ENCODE measurements around the gene DCAF6.

DCAF6 gene

DNA sequence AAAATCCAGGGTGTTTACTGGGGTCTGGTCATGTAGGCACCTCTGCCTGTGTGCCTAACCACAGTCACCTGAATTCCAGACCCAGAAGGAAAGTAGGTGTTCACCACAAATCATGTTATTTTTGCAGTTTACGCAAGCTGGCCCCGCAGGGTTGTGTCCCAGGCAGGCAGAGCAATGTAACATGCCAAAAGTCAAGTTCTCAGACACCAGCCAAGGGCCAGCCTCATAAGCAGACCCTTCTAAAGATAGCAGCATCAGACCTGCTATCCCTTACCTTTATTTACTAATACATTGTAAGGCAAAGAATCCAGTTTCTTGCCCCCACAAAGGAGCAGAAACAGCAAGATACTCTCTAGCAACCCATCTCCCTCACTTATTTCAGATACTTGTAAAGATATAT, 117.2 kb downstream of the DCAF6 start:
- TF ChIP-seq POLR2AphosphoS5 (IDR thresholded peaks at IDR 0.05; ENCODE audit: low read depth, low read length) = no peak
- no peak for TF ChIP-seq TAF1 (IDR thresholded peaks at IDR 0.05; ENCODE audit: borderline replicate concordance, insufficient read depth, low read length)
- TF ChIP-seq FOXP2 (optimal IDR thresholded peaks at IDR 0.05; ENCODE audit: borderline replicate concordance, extremely low read depth, extremely low read length, insufficient read depth) = no peak
- TF ChIP-seq, protein P1, sequence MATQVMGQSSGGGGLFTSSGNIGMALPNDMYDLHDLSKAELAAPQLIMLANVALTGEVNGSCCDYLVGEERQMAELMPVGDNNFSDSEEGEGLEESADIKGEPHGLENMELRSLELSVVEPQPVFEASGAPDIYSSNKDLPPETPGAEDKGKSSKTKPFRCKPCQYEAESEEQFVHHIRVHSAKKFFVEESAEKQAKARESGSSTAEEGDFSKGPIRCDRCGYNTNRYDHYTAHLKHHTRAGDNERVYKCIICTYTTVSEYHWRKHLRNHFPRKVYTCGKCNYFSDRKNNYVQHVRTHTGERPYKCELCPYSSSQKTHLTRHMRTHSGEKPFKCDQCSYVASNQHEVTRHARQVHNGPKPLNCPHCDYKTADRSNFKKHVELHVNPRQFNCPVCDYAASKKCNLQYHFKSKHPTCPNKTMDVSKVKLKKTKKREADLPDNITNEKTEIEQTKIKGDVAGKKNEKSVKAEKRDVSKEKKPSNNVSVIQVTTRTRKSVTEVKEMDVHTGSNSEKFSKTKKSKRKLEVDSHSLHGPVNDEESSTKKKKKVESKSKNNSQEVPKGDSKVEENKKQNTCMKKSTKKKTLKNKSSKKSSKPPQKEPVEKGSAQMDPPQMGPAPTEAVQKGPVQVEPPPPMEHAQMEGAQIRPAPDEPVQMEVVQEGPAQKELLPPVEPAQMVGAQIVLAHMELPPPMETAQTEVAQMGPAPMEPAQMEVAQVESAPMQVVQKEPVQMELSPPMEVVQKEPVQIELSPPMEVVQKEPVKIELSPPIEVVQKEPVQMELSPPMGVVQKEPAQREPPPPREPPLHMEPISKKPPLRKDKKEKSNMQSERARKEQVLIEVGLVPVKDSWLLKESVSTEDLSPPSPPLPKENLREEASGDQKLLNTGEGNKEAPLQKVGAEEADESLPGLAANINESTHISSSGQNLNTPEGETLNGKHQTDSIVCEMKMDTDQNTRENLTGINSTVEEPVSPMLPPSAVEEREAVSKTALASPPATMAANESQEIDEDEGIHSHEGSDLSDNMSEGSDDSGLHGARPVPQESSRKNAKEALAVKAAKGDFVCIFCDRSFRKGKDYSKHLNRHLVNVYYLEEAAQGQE (IDR thresholded peaks at IDR 0.05; ENCODE audit: insufficient read depth in 1 of 2, low read depth in 2 of 2, low read length in 2 of 2) = no peak
- TF ChIP-seq SIN3A (IDR thresholded peaks at IDR 0.05; ENCODE audit: borderline replicate concordance, insufficient read depth, low read length) = no peak

DNA sequence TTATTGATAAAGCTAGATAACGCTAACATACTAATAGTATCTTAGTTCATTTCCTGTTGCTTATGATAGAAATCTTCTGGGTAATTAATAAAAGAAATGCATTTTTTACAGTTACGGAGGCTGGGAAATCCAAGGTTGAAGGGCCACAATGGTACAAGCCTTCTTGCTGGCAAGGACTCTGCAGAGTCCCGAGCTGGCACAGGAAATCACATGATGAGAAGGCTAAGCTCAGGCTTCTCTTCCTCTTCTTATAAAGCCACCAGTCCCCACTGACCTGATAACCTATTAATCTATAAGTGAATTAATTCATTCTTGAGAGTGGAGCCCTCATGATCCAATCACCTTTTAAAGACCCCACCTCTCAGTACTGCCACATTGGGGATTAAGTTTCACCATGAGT, 117.6 kb downstream of the DCAF6 start:
- no peak for TF ChIP-seq FOXP2 (optimal IDR thresholded peaks at IDR 0.05; ENCODE audit: borderline replicate concordance, extremely low read depth, extremely low read length, insufficient read depth)
- TF ChIP-seq, protein P1 (IDR thresholded peaks at IDR 0.05; ENCODE audit: insufficient read depth in 1 of 2, low read depth in 2 of 2, low read length in 2 of 2) = no peak
- no peak for TF ChIP-seq POLR2AphosphoS5 (IDR thresholded peaks at IDR 0.05; ENCODE audit: low read depth, low read length)
- TF ChIP-seq SIN3A (IDR thresholded peaks at IDR 0.05; ENCODE audit: borderline replicate concordance, insufficient read depth, low read length) = no peak
- TF ChIP-seq TAF1 (IDR thresholded peaks at IDR 0.05; ENCODE audit: borderline replicate concordance, insufficient read depth, low read length) = no peak

DNA sequence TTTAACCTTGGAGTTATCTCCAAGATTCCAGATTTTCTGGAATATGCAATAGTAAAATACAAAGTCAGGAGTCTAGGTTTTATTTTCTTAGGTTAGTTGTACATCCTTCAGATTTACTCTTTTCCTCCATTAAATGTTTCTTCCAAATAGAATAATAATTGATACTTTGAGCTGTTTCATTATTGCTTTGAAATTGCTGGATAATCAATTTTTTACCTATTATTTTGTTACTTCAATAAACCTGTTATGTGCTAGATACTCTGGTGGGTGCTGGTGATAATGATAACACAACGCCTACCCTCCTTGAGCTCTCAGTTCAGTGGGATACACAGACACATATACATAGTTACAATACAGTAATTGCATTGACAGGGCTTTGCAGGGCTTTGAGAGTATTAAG, 120.9 kb downstream of the DCAF6 start:
- TF ChIP-seq POLR2AphosphoS5 (IDR thresholded peaks at IDR 0.05; ENCODE audit: low read depth, low read length) (no peak), FOXP2 (optimal IDR thresholded peaks at IDR 0.05; ENCODE audit: borderline replicate concordance, extremely low read depth, extremely low read length, insufficient read depth) (no peak), SIN3A (IDR thresholded peaks at IDR 0.05; ENCODE audit: borderline replicate concordance, insufficient read depth, low read length) (no peak), TAF1 (IDR thresholded peaks at IDR 0.05; ENCODE audit: borderline replicate concordance, insufficient read depth, low read length) (no peak)
- TF ChIP-seq, protein P1 (IDR thresholded peaks at IDR 0.05; ENCODE audit: insufficient read depth in 1 of 2, low read depth in 2 of 2, low read length in 2 of 2) = no peak

DNA sequence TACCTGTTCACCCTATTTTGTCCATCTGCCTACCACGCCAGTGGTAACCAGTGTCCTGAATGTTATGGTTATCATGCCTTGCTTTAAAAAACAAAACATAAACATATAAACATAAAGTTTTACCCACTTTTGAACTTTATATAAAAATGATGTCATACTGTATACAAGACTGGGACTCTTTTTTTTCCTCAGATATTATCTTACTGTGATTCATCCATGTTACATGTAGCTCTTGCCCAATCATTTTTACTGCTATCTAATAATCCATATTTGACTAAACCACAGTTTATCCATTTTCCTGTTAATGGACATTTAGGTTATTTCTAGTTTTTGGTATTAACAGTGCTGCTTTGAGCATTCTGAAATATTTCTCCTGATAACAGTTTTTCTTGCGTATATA, 121.4 kb downstream of the DCAF6 start:
- TF ChIP-seq, protein P1 (IDR thresholded peaks at IDR 0.05; ENCODE audit: insufficient read depth in 1 of 2, low read depth in 2 of 2, low read length in 2 of 2) = no peak
- TF ChIP-seq SIN3A (IDR thresholded peaks at IDR 0.05; ENCODE audit: borderline replicate concordance, insufficient read depth, low read length) (no peak), POLR2AphosphoS5 (IDR thresholded peaks at IDR 0.05; ENCODE audit: low read depth, low read length) (no peak), TAF1 (IDR thresholded peaks at IDR 0.05; ENCODE audit: borderline replicate concordance, insufficient read depth, low read length) (no peak), FOXP2 (optimal IDR thresholded peaks at IDR 0.05; ENCODE audit: borderline replicate concordance, extremely low read depth, extremely low read length, insufficient read depth) (no peak)

DNA sequence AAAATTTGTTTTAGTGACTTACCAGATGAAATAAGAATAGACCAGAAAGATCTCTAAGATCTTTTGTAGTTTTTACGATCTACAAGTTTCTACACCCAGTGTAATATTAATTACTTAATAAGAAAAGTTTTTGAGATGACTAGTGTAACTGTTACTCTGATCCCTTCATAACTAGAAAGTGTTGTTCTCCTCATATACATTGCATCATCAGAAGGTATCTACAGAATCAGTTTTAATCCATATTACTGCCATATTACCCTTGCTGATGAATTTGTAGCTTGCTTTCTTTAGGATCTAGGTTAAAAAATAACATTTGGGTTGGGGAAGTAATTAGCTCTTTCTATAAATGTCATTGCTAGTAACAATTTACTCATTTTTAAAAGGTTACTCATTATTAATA, 127.7 kb downstream of the DCAF6 start:
- no peak for TF ChIP-seq POLR2AphosphoS5 (IDR thresholded peaks at IDR 0.05; ENCODE audit: low read depth, low read length)
- TF ChIP-seq FOXP2 (optimal IDR thresholded peaks at IDR 0.05; ENCODE audit: borderline replicate concordance, extremely low read depth, extremely low read length, insufficient read depth) = no peak
- no peak for TF ChIP-seq SIN3A (IDR thresholded peaks at IDR 0.05; ENCODE audit: borderline replicate concordance, insufficient read depth, low read length)
- no peak for TF ChIP-seq TAF1 (IDR thresholded peaks at IDR 0.05; ENCODE audit: borderline replicate concordance, insufficient read depth, low read length)
- TF ChIP-seq, protein P1 (IDR thresholded peaks at IDR 0.05; ENCODE audit: insufficient read depth in 1 of 2, low read depth in 2 of 2, low read length in 2 of 2) = no peak

All from PFSK-1 (cell line).